BJ (cell line): ENCODE data around the gene ZDHHC8. TPM values are rescaled to one million over a fixed set of nuclear protein-coding genes. Genes with fewer than 3 reads are reported as not detected.

ENCODE experiments used
- CTCF ChIA-PET: fragments of 350-600 bp; formaldehyde crosslinking; extraction: SDS; loops from one replicate; lab custom pipeline; 2021; ENCODE audit warnings: antibody characterized with exemption, inconsistent platforms; lab: Yijun Ruan, JAX
- POLR2A ChIA-PET: fragments of 300-600 bp; sonication (Branson Sonifier 250); formaldehyde crosslinking; extraction: SDS; loops from one replicate; lab custom pipeline; 2021; ENCODE audit warnings: antibody characterized with exemption; lab: Charles Lee
- DNase-seq: peaks from one replicate; pipeline ENCODE4 v3.0.0-alpha.2; 2011; ENCODE audit warnings: low read depth
- H3K27me3 ChIP-seq: 2 replicates; pipeline ENCODE4 v1.6.0; 2011; ENCODE audit warnings: low read length; ENCODE audit not compliant: control insufficient read depth, insufficient read depth
- H3K36me3 ChIP-seq: 2 replicates; pipeline ENCODE4 v1.5.1; 2011; ENCODE audit warnings: low read length; ENCODE audit not compliant: control insufficient read depth, insufficient read depth
- H3K4me3 ChIP-seq: 2 replicates; pipeline ENCODE4 v1.5.1; 2011; ENCODE audit warnings: low read depth, mild to moderate bottlenecking, control low read depth, low read length
- polyA plus RNA-seq: library from polyadenylated mRNA; depleted of rRNA; stranded (reverse); fragments of >200 nt; gene quantifications from 2 replicates; pipeline ENCODE4 v1.2.3, GENCODE V29; 2011
- TF ChIP-seq, protein P1 (sequence below): IDR thresholded peaks from 2 replicates; pipeline ENCODE4 v1.5.1; 2011; ENCODE audit warnings: low read depth, mild to moderate bottlenecking, control low read depth, inconsistent platforms, low read length, moderate library complexity; ENCODE audit not compliant: insufficient read depth

ZDHHC8 gene
- polyA plus RNA-seq, 1 experiment, result 32.2 TPM

DNA sequence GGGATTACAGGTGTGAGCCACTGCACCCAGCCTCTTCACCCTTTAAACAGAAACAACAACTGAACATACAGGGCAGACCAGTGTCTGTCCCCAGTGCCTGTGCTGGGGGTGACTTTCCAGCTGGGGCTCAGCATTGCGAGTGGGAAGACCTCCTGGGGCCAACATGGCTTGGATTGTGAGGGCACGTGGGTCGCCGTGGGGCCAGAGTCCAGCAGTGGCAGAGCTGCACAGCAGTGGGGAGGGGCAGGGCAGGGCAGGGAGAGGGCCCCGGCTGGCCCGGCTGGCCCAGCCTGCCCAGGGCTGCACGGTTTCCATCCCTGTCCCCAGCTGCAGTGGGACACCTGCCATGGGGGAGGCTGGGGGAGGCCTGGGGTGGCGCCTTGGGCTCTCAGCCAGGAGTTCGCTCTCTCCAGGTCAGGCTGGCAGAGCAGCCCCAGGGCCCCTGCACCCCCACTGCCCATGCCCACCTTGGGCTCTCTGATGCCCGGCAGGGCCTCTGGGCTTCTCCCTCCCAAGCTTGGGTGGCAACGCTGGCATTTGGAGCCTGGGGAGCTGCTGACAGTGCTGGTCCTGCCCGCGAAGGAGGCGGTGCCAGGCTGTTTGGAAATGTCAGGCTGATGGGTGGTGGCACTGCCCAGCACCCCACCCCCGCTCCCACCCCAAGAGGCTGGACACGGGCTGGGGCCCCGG, 49.7 kb downstream of the ZDHHC8 start:
- ChIA-PET POLR2A (no interaction called here), CTCF (interaction anchor here (0.7 kb wide), 1 partner anchor 24 kb away, joined by 3 read pairs; no protein-coding TSS in a partner anchor)
- TF ChIP-seq, protein P1, sequence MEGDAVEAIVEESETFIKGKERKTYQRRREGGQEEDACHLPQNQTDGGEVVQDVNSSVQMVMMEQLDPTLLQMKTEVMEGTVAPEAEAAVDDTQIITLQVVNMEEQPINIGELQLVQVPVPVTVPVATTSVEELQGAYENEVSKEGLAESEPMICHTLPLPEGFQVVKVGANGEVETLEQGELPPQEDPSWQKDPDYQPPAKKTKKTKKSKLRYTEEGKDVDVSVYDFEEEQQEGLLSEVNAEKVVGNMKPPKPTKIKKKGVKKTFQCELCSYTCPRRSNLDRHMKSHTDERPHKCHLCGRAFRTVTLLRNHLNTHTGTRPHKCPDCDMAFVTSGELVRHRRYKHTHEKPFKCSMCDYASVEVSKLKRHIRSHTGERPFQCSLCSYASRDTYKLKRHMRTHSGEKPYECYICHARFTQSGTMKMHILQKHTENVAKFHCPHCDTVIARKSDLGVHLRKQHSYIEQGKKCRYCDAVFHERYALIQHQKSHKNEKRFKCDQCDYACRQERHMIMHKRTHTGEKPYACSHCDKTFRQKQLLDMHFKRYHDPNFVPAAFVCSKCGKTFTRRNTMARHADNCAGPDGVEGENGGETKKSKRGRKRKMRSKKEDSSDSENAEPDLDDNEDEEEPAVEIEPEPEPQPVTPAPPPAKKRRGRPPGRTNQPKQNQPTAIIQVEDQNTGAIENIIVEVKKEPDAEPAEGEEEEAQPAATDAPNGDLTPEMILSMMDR, result no peak
- DNase-seq, result no peak
- Histone ChIP-seq H3K4me3 (no peak overlapping the region), H3K27me3 (peaks cover 3% of the 10 kb centered on the region), H3K36me3 (no peaks in the 10 kb centered on the region)

GRCh38 chr22:20181884-20182236, 50.3 kb downstream of the ZDHHC8 start:
- CTCF ChIA-PET, result interaction anchor here (0.7 kb wide), 1 partner anchor 25 kb away, joined by 3 read pairs; no protein-coding TSS in a partner anchor
- no peak for DNase-seq

GRCh38 chr22:20182365-20182764, 50.8 kb downstream of the ZDHHC8 start:
- no peaks in the 10 kb centered on the region for H3K36me3 ChIP-seq
- H3K27me3 ChIP-seq, result peaks cover 2% of the 10 kb centered on the region
- no peak overlapping the region for H3K4me3 ChIP-seq
- ChIA-PET POLR2A (no interaction called here), CTCF (no interaction called here)
- no peak for DNase-seq
- TF ChIP-seq, protein P1, result no peak

More at GRCh38 chr22:20181884-20182236, 50.3 kb downstream of the ZDHHC8 start:
- POLR2A ChIA-PET, result no interaction called here
- Histone ChIP-seq H3K27me3 (peaks cover 2% of the 10 kb centered on the region), H3K4me3 (no peak overlapping the region), H3K36me3 (no peaks in the 10 kb centered on the region)
- TF ChIP-seq, protein P1, result no peak

DNA sequence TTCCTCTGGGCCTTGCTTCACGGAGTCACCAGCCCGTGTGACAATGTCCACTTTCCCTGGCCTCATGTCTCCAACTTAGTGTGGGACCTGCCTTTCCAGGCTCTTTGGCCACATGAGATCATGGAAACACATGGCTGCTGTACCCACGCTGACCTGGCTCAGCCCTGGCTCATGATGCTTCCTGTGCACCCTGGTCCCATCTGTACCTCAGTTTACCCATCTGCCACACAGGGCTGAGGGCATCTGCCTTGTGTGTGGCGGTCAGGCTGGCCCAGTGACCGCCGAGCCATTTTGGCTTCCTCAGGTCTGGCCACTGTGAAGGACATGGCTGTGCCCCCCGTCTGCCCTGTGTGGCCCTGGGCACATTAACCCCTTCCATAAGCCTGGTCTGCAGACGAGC, 51.5 kb downstream of the ZDHHC8 start:
- ChIA-PET CTCF (no interaction called here), POLR2A (no interaction called here)
- Histone ChIP-seq H3K36me3 (no peaks in the 10 kb centered on the region), H3K27me3 (peaks cover 2% of the 10 kb centered on the region), H3K4me3 (no peak overlapping the region)
- TF ChIP-seq, protein P1, result no peak
- no peak for DNase-seq

- POLR2A ChIA-PET, result no interaction called here
- H3K4me3 ChIP-seq, result no peak overlapping the region
- TF ChIP-seq, protein P1, result no peak
- peaks cover 2% of the 10 kb centered on the region for H3K27me3 ChIP-seq
- no peaks in the 10 kb centered on the region for H3K36me3 ChIP-seq
- CTCF ChIA-PET, result no interaction called here
- no peak for DNase-seq
These were observed 52.2 kb downstream of the ZDHHC8 start for GRCh38 chr22:20183823-20184222.
